Type B pancreatic cell (in vitro differentiated cells): Measurements from ENCODE around the gene NOP53. TPM values are rescaled to one million over a fixed set of nuclear protein-coding genes. Genes with fewer than 3 reads are reported as not detected.

ENCODE experiments used
- DNase-seq: peaks from one replicate; pipeline ENCODE4 v3.0.0; 2021; ENCODE audit warnings: mixed read lengths; ENCODE audit not compliant: unreplicated experiment; ENCODE audit errors: extremely low spot score
- H3K27ac Mint-ChIP-seq: 2 replicates; pipeline ENCODE4 v1.8.0; 2021; ENCODE audit warnings: mild to moderate bottlenecking, mixed read lengths
- H3K27me3 Mint-ChIP-seq: 2 replicates; pipeline ENCODE4 v1.8.0; 2021; ENCODE audit warnings: mixed read lengths
- H3K36me3 Mint-ChIP-seq: 2 replicates; pipeline ENCODE4 v1.8.0; 2021; ENCODE audit warnings: mixed read lengths
- H3K4me1 Mint-ChIP-seq: one replicate; pipeline ENCODE4 v1.8.0; 2021; ENCODE audit warnings: mixed read lengths; ENCODE audit not compliant: unreplicated experiment
- H3K4me3 Mint-ChIP-seq: 2 replicates; pipeline ENCODE4 v1.8.0; 2021; ENCODE audit warnings: mild to moderate bottlenecking, mixed read lengths
- H3K9me3 Mint-ChIP-seq: 2 replicates; pipeline ENCODE4 v1.8.0; 2021; ENCODE audit warnings: mixed read lengths
- total RNA-seq: library from RNA; stranded (reverse); gene quantifications from 2 replicates; pipeline ENCODE4 v1.2.1, GENCODE V29; 2021; ENCODE audit warnings: low replicate concordance
- TF ChIP-seq, protein P1 (sequence below): fragments of 200-600 bp; sonication (generic); conservative IDR thresholded peaks from 2 replicates; pipeline ENCODE4 v1.5.0; 2021; ENCODE audit warnings: antibody characterized with exemption, mild to moderate bottlenecking

Gene NOP53
- total RNA-seq, 1 donor from 2014 or later = 274 TPM

DNA sequence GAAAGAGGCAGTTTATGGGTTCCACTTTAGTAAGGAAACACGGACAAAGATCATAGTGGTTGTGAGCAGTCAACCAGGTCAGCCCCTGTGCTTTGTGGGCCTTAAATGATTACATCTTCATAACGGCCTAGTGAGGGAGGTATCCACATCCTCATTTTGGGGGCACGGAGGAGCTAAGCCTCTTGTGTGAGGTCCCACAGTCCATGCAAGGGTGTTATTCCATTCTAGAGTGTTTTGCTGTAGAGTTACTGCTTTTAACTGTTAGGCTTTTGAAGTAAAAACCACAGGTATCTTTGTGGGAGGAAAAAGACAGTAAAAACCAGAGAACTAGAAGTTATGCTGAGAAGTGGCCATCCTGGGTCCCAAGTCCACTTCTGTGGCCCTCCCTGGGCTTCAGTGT lies 4.0 kb downstream of the NOP53 start:
- peaks cover 4% of the 10 kb centered on the region for H3K27me3 Mint-ChIP-seq
- H3K4me1 Mint-ChIP-seq = peaks cover 5% of the 10 kb centered on the region
- TF ChIP-seq, protein P1, sequence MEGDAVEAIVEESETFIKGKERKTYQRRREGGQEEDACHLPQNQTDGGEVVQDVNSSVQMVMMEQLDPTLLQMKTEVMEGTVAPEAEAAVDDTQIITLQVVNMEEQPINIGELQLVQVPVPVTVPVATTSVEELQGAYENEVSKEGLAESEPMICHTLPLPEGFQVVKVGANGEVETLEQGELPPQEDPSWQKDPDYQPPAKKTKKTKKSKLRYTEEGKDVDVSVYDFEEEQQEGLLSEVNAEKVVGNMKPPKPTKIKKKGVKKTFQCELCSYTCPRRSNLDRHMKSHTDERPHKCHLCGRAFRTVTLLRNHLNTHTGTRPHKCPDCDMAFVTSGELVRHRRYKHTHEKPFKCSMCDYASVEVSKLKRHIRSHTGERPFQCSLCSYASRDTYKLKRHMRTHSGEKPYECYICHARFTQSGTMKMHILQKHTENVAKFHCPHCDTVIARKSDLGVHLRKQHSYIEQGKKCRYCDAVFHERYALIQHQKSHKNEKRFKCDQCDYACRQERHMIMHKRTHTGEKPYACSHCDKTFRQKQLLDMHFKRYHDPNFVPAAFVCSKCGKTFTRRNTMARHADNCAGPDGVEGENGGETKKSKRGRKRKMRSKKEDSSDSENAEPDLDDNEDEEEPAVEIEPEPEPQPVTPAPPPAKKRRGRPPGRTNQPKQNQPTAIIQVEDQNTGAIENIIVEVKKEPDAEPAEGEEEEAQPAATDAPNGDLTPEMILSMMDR = no peak
- DNase-seq = no peak
- H3K9me3 Mint-ChIP-seq = no peaks in the 10 kb centered on the region
- peak overlapping the region; percentile 33 for H3K4me3 Mint-ChIP-seq
- H3K36me3 Mint-ChIP-seq = peaks cover 23% of the 10 kb centered on the region
- H3K27ac Mint-ChIP-seq = peak overlapping the region; percentile 5

DNA sequence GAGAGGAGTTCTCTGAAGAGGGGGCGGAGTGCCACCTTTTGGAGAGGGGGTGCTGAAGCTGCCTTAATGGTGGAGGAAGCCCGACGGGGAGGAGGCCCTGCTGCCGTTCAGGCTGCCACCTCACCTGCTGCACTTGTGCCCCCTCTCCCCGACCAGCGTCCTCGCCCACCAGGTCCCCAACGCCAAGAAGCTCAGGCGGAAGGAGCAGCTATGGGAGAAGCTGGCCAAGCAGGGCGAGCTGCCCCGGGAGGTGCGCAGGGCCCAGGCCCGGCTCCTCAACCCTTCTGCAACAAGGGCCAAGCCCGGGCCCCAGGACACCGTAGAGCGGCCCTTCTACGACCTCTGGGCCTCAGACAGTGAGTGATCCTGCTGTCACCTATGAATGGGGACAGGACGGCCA lies 5.4 kb downstream of the NOP53 start:
- Mint-ChIP-seq H3K4me3 (no peak overlapping the region), H3K9me3 (no peaks in the 10 kb centered on the region), H3K27ac (no peak overlapping the region), H3K36me3 (peaks cover 20% of the 10 kb centered on the region), H3K4me1 (no peaks in the 10 kb centered on the region), H3K27me3 (no peaks in the 10 kb centered on the region)
- TF ChIP-seq, protein P1 = no peak
- DNase-seq = no peak

DNA sequence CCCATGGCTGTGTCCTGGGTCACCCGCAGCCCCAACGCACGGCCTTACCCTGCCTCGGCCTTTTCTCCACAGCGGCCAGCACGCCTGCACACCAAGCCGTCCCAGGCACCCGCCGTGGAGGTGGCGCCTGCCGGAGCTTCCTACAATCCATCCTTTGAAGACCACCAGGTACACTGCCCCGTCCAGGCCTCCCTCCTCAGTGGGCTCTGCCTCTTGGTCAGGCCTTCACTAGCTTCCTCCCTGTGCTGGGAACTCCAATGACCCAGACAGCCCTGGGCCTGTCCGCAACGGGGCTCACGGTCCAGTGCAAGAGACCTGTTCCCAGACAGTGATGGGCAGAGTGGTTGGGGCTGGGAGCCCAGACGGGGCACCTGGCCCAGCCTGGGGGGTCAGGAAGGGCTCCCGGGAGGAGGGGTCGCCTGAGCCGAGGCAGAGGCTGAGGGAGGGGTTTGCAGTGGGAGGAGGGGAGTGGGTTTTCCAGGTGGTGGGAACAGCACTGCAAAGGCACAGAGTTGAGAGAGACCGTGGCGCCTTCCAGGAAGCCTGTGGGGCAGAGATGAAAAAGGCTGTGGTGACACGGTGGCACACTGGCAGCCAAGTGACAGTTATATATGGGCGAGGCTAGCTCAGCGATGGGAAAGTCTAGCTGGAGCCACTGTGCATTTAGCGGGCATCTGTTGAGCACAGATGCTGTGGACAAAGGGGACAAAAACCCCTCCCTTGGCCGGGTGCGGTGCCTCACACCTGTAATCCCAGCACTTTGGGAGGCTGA lies 7.3 kb downstream of the NOP53 start:
- Mint-ChIP-seq H3K27ac (no peak overlapping the region), H3K27me3 (no peaks in the 10 kb centered on the region), H3K9me3 (no peaks in the 10 kb centered on the region), H3K36me3 (peaks cover 26% of the 10 kb centered on the region), H3K4me3 (no peak overlapping the region), H3K4me1 (no peaks in the 10 kb centered on the region)
- no peak for DNase-seq
- TF ChIP-seq, protein P1 = no peak

DNA sequence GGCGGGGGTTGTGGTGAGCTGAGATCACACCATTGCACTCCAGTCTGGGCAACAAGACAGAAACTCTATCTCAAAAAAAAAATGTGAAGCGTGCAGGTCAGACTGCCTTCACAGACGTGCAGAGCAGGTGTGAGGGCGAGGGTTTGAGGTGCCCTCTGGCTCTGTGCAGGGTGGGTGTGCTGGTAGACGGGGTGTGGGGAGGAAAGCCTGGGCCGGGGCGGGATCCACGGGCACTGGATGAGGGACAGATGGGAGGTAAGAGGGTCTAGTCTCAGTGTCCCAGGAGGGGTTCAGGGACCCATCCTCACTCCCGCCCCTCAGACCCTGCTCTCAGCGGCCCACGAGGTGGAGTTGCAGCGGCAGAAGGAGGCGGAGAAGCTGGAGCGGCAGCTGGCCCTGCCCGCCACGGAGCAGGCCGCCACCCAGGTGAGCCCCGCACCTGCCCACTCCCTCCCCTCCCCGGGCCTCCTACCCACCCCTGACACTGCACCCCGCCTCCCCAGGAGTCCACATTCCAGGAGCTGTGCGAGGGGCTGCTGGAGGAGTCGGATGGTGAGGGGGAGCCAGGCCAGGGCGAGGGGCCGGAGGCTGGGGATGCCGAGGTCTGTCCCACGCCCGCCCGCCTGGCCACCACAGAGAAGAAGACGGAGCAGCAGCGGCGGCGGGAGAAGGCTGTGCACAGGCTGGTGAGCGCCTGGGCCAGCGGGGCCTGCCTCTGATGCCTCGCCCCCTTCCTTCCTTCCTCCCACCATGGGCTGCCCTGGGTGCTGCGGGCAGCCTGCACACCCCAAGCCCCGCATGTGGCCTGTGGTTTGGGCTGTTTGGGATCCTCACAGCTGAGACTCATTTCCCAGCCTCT lies 9.1 kb downstream of the NOP53 start:
- Mint-ChIP-seq H3K27me3 (no peaks in the 10 kb centered on the region), H3K36me3 (peaks cover 28% of the 10 kb centered on the region), H3K27ac (no peak overlapping the region), H3K4me1 (no peaks in the 10 kb centered on the region), H3K4me3 (no peak overlapping the region), H3K9me3 (no peaks in the 10 kb centered on the region)
- TF ChIP-seq, protein P1 = no peak
- DNase-seq = no peak

DNA sequence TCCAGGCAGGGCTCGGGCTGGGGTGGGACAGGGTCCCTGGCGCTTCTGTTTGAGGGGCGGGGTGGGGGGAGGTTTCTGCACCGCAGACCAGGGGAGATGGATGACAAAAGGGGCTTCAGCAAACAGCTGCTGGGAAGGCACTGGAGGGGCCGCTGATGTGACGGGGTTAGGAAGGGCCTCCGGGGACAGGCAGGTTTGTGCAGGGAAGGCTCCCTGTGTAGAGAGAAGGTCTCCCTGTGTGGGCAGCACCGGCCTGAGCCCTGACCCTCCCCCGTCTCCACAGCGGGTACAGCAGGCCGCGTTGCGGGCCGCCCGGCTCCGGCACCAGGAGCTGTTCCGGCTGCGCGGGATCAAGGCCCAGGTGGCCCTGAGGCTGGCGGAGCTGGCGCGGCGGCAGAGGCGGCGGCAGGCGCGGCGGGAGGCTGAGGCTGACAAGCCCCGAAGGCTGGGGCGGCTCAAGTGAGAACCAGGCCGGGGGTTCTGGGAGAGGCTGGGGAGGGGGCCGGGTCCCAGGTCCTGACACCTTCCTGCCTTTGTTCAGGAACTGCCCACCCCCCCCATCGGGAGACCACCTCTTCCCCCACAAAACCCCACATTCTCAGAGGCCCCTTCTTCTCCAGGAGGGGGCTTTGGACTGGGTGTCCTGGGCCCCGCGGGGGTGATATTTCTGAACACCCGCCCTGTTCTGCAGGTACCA lies 9.9 kb downstream of the NOP53 start:
- Mint-ChIP-seq H3K36me3 (peaks cover 28% of the 10 kb centered on the region), H3K4me3 (no peak overlapping the region), H3K4me1 (no peaks in the 10 kb centered on the region)

More for the DNA sequence above, 9.9 kb downstream of the NOP53 start:
- TF ChIP-seq, protein P1 = no peak
- H3K9me3 Mint-ChIP-seq = no peaks in the 10 kb centered on the region
- no peak overlapping the region for H3K27ac Mint-ChIP-seq
- no peaks in the 10 kb centered on the region for H3K27me3 Mint-ChIP-seq
- DNase-seq = no peak
